Mononuclear cell (primary cell): ENCODE results near the gene ADAM10. TPM values are rescaled to one million over a fixed set of nuclear protein-coding genes. Genes with fewer than 3 reads are reported as not detected.

Experiments
- H3K27me3 ChIP-seq: 2 replicates; pipeline ENCODE4 v1.6.0; 2011; ENCODE audit warnings: low read length, control low read depth; ENCODE audit not compliant: insufficient read depth
- H3K4me1 ChIP-seq: 2 replicates; pipeline ENCODE4 v1.5.1; 2011; ENCODE audit warnings: mild to moderate bottlenecking, low read length, control low read depth; ENCODE audit not compliant: insufficient read depth
- H3K4me3 ChIP-seq: 2 replicates; pipeline ENCODE4 v1.5.1; 2011; ENCODE audit warnings: mild to moderate bottlenecking, low read length, moderate library complexity
- H3K9me3 ChIP-seq: 2 replicates; pipeline ENCODE4 v1.5.1; 2011; ENCODE audit warnings: low read depth, mild to moderate bottlenecking, control low read depth, low read length
- total RNA-seq: library from RNA; depleted of rRNA; stranded (reverse); fragments of >200 nt; gene quantifications from one replicate; pipeline ENCODE4 v1.2.3, GENCODE V29; 2012

The ADAM10 gene
- total RNA-seq, 1 donor, result 97.6 TPM

DNA sequence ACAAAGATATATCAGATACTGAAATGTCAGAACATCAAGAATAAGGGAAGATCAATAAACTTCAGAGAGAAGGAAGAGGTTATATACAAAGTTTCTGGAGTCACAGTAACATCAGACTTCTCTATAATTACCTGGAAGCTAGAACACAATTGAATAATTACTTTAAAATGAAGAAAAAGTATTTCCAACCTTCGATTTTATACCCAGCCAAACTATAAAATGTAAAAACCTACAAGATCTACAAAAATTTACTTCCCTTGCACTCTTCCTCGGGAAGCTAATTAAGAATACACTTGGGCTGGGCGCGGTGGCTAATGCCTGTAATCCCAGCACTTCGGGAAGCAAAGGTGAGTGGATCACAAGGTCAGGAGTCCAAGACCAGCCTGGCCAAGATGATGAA, 15.0 kb upstream of the ADAM10 start:
- no peak overlapping the region for H3K4me3 ChIP-seq
- no peaks in the 10 kb centered on the region for H3K9me3 ChIP-seq
- H3K4me1 ChIP-seq, result peaks cover 4% of the 10 kb centered on the region
- H3K27me3 ChIP-seq, result no peaks in the 10 kb centered on the region

DNA sequence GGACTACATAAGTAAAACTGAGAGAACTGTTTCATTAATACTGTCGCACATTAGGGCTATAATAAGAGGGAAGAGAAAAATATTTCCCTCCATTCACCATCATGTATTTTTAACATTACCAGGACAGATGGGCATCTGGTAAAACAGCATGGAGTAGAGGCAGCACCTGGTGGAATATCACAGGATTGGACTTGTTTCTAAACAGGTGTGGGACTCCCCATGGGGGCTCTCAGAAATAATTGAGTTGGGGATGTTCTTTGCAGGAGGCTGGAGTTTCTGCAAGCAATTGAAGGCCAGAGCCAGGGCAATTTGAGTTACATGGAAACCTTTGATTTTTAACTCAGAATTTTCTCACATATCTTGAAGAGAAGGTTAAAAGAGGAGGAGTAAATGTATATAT, 13.2 kb upstream of the ADAM10 start:
- Histone ChIP-seq H3K9me3 (no peaks in the 10 kb centered on the region), H3K27me3 (no peaks in the 10 kb centered on the region), H3K4me3 (no peak overlapping the region), H3K4me1 (peaks cover 4% of the 10 kb centered on the region)

DNA sequence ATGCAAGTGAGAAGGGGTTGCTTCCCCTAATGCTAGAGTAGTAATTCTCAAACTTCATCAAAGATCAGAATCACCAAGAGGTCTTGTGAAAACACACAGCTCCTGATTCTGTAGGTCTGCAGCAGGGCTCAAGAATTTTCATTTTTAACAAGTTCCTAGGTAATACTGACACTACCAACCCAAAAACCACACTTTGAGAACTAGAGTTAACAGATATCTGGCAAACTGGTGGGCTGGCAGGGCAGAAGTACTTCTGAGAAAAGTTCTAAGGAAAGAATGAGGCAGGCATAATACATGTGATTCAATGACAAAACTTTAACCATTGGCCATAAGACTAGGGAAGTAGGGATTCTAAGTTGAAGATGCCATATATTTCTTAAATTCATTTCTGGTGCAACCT, 12.8 kb upstream of the ADAM10 start:
- Histone ChIP-seq H3K4me1 (peaks cover 4% of the 10 kb centered on the region), H3K9me3 (no peaks in the 10 kb centered on the region), H3K27me3 (no peaks in the 10 kb centered on the region), H3K4me3 (no peak overlapping the region)

DNA sequence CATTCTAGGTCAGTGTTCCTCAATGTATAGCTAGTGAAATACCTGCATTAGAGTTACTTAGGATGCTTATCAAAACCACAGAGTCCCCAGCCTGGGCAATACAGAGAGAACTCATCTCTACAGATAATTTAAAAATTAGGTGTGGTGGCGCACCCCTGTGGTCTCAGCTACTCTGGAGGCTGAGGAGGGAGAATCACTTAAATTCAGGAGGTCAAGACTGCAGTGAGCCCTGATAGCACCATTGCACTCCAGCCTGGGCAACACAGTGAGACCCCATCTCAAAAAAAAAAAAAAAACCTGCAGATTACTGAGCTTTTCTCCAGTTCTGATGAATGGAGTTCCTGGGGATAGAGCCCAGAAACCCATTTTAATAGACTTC, 11.5 kb upstream of the ADAM10 start:
- peaks cover 4% of the 10 kb centered on the region for H3K4me1 ChIP-seq
- no peaks in the 10 kb centered on the region for H3K9me3 ChIP-seq
- no peaks in the 10 kb centered on the region for H3K27me3 ChIP-seq
- no peak overlapping the region for H3K4me3 ChIP-seq

DNA sequence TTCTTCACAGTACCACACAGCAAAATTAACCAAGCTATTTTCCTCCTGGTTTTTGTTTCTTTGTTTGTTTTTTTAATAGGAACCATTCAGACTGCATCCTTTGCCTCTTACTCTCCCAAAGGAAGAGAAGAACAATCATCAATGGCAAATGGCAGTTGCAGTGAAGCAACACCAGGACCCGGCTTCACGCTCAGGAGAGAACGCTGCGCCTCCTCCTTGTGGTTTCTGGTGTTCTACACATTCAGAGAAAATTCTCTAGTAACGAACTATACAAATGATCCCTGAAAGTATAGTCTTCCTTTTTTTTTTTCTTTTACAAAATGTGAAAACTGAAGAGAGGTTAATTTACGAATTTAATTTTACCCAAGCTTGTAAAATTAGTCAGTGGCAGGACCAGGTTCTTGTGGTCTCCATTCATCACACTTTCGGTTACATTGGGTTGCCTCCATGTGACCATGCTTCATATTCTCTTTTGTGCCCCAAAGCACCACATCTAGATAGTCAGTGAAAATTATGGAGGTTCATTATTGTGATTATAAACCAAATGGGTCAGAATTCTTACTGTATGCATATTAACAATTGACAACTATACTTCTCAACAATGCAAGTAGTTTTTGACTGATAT, 11.0 kb upstream of the ADAM10 start:
- Histone ChIP-seq H3K4me1 (peaks cover 4% of the 10 kb centered on the region), H3K9me3 (no peaks in the 10 kb centered on the region), H3K4me3 (no peak overlapping the region), H3K27me3 (no peaks in the 10 kb centered on the region)

DNA sequence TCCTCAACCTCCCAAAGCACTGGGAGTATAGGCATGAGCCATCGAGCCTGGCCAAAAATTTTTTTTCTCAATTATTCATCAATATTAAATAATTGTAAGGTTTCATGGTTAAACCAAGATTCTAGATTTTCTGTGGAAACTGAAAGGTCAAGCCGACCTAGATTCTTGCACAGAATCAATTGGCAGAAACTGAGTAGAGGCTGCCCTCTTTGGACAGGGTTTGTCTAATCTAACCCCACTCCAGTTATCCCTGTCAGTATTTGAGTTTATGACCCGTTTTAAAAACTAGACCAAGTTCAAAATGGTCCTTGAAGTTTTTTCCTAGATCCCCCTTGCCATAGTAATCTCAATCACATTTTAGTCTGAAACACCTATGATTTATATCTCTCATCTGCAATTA, 8.6 kb upstream of the ADAM10 start:
- no peaks in the 10 kb centered on the region for H3K27me3 ChIP-seq
- no peak overlapping the region for H3K4me3 ChIP-seq
- H3K9me3 ChIP-seq, result no peaks in the 10 kb centered on the region
- peaks cover 4% of the 10 kb centered on the region for H3K4me1 ChIP-seq

DNA sequence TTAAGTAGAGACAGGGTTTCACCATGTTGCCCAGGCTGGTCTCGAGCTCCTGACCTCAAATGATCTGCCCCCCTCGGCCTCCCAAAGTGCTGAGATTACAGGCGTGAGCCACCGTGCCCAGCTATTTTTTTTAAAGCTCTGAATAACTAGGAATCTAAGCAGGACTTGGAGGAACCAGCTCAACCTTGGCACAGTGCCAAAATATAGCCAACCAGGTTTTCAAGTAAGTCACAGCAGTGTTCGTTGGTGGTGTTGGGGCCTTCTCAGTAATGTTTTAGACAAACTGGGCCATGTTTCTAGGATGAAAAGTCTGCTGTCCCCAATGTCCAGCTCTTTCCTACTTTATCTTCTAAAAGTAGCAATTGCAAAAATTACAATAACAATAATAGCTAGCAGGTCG, 6.4 kb upstream of the ADAM10 start:
- peaks cover 4% of the 10 kb centered on the region for H3K4me1 ChIP-seq
- H3K4me3 ChIP-seq, result no peak overlapping the region
- H3K9me3 ChIP-seq, result no peaks in the 10 kb centered on the region
- no peaks in the 10 kb centered on the region for H3K27me3 ChIP-seq

DNA sequence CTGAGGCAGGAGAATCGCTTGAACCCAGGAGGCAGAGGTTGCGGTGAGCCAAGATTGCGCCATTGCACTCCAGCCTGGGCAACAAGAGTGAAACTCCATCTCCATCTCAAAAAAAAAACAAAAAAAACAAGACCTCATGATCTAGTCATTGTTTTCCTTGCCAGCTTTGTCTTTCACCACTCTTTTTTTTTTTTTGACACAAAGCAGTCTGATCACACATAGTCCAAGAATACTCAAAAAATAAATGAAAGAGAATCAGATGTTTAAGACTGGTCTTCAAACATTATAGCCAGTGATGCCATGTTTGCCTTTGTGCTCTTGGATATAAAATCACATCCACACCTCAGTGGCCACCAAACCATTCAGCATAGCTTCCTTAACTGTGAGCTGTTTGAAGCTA, 5.8 kb upstream of the ADAM10 start:
- H3K9me3 ChIP-seq, result no peaks in the 10 kb centered on the region
- no peaks in the 10 kb centered on the region for H3K27me3 ChIP-seq
- no peak overlapping the region for H3K4me3 ChIP-seq
- H3K4me1 ChIP-seq, result peaks cover 4% of the 10 kb centered on the region

DNA sequence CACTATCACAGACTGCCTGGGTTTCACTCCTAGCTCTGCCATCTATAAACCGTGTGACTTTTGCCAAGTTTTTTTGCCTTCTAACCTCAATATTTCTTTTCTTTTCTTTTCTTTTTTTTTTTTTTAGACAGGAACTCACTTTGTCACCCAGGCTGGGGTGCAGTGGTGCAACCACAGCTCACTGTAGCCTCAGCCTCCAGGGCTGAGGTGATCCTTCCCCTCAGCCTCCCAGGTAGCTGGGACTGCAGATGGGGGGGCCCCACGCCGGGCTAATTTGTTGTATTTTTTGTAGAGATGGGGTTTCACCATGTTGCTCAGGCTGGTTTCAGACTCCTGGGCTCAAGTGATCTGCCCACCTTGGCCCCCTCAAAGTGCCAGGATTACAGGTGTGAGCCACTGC, 3.2 kb upstream of the ADAM10 start:
- Histone ChIP-seq H3K4me1 (peaks cover 16% of the 10 kb centered on the region), H3K27me3 (no peaks in the 10 kb centered on the region), H3K9me3 (no peaks in the 10 kb centered on the region), H3K4me3 (no peak overlapping the region)

DNA sequence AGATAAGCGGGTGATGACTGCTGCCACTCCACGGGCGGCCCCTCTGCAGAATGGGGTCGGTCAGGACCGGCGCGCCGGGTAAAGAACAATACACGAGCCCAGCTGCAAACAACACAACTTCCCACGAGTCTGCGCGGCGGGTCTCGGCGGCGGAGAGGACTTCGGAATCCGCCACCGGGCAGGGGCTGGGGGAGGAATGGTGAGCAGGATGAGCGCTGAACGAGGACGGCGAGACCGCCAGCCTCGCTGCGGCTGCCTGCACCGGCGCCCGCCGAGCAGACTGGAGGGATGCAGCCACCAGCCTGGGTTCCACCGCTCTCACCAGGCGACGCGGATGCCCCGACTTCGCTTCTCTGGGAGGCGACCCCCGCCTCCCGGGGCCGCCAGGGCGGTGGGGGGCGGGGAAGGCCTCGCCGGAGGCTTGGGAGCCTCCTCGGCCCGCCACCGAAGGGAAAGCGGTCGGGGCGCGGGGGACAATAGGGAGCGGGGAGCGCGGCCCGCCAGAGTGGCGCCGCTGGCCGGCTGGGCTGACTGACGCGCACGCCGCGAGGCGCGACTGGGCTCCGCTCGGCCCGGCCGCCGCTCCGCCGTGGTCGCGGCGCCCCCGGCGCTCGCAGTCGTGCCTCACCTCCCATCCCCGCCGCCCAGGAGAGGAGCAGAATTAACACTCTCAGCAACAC, 515 bp downstream of the ADAM10 start:
- H3K4me3 ChIP-seq, result peak overlapping the region; percentile 94
- no peaks in the 10 kb centered on the region for H3K9me3 ChIP-seq
- H3K4me1 ChIP-seq, result peaks cover 38% of the 10 kb centered on the region
- no peaks in the 10 kb centered on the region for H3K27me3 ChIP-seq

DNA sequence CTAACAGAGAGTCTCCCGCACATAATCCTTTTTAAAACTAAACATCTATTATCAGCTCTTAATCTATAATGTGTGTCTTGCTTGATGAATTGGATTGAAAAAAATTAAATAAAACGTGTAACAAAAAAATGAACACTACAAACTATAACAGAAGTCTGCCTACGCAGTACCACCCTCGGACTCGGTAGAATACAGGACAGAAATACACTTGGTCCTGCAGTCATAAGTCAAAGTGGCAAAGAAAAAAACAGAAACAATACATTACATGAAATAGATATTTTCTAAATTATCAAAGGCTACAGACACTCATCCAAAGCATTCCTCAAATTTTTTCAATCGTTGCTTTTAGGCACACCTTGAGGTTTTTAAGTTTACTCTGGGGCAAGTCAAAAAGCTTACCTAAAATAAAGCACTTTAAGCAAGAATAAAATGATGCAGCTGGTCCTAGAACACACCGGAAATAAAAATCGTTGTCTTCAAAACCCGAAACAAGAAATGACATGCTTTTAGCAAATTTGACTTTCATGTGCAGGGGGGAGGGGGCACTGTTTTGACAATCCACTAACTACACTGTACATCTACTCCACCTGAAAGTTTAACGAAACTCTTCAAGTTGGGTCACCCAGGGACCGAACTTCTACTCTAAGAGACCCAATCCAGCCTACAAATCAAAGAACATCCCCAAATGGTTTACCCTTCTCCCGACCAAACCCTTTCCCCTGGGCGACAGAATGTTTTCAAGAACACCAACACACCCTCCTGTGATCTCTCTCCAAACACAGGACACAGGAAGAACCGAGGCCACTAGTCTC, 1.3 kb downstream of the ADAM10 start:
- Histone ChIP-seq H3K9me3 (no peaks in the 10 kb centered on the region), H3K4me3 (peak overlapping the region; percentile 94), H3K4me1 (peaks cover 42% of the 10 kb centered on the region), H3K27me3 (no peaks in the 10 kb centered on the region)

DNA sequence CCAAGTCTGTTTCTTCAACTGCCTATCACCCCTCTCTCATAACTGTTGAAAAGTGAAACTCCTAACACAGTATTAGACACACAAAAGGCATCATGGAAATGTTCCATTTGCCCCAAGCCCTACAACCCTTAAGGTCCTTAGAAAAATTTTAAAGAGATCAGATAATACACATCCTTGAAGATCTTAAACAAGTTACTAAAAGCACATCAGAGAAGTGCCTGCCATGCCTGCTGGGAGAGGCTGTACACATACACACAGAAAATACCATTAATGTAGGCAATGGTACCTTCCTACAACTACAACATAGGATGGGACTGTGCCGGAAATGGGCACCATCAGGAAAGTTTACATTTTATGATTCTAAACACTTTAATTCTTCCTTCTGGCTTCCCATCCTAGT, 3.3 kb downstream of the ADAM10 start:
- no peak overlapping the region for H3K4me3 ChIP-seq
- H3K4me1 ChIP-seq, result peaks cover 60% of the 10 kb centered on the region
- H3K9me3 ChIP-seq, result no peaks in the 10 kb centered on the region
- no peaks in the 10 kb centered on the region for H3K27me3 ChIP-seq

DNA sequence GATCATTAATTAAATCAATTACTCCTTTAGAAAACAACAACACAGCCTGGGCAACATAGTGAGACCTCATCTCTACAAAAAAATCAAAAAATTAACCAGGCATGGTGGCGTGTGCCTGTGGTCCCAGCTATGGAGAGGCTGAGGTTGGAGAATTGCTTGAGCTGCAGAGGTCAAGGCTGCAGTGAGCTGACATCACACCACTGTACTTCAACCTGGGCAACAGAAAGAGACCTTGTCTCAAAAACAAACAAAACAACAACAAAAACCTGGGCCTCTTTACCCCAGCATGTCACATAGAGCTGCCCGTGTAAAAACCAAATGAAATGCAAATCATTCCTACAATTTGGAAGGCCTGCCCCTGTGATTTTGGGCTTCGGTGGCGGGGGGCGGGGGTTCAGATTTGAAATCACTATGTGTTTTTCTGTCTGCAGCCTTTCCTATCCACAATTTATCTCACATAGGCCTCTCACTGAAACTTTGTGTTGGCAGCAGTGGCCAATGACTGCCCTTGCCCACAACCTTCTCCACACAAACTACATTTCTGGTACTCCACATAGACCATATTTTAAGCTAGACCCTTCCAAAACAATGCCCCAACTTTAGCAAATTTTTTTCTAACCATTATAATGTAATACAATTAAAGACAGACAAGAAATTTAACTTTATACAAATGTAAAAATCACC, 6.5 kb downstream of the ADAM10 start:
- H3K4me3 ChIP-seq, result no peak overlapping the region
- H3K4me1 ChIP-seq, result peaks cover 68% of the 10 kb centered on the region
- H3K9me3 ChIP-seq, result no peaks in the 10 kb centered on the region
- H3K27me3 ChIP-seq, result no peaks in the 10 kb centered on the region

DNA sequence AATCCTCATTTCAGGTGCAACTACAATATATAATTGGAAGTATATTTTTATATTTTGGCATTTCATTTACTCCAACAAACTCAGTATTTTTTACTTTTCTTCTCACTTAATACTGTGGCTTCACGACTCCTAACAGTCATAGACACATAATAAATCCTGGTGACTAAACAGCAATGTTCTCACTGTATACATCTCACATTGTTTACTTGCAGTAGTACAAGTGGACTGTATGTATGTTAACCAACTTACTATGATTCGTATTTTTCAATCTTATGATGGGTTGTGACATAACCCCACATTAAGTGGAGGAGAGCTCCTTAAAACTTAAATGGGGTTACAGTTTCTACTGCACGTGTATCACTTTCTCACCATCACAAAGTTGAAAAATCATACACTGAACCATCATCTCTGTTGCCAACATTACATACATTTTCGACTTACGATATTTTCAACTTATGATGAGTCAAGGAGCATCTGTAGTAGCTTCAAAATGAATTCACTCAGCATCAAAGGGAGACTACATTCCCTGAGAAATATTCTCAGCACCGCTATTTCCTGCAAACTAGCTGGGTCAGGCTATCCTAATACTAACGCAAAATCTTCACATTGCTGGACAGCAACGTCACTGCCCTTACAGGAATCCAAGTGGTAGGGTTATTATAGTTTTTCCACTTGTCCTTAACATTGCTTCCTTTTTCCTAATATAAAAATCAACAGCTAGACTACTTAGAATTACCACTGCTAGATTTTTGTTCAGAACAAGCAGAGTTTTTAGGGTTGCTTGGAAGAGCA, 7.3 kb downstream of the ADAM10 start:
- H3K4me3 ChIP-seq, result no peak overlapping the region
- no peaks in the 10 kb centered on the region for H3K27me3 ChIP-seq
- no peaks in the 10 kb centered on the region for H3K9me3 ChIP-seq
- H3K4me1 ChIP-seq, result peaks cover 72% of the 10 kb centered on the region
